ENCODE data around the gene SERPINA12. TPM values are rescaled to one million over a fixed set of nuclear protein-coding genes. Genes with fewer than 3 reads are reported as not detected.

SERPINA12 gene
- total RNA-seq, 1 experiment from 2014 or later, result not detected

GRCh38 chr14:94466706-94467370 is 42.4 kb downstream of the SERPINA12 start:
- TF ChIP-seq NR1H2 (CRISPR knock-in tag; IDR thresholded peaks at IDR 0.05), result no peak
- TF ChIP-seq ATF3 (CRISPR knock-in tag; conservative IDR thresholded peaks at IDR 0.05), result no peak
- no peak for TF ChIP-seq HMGXB4 (CRISPR knock-in tag; IDR thresholded peaks at IDR 0.05)
- TF ChIP-seq SP1 (CRISPR knock-in tag; conservative IDR thresholded peaks at IDR 0.05), result no peak
- no peak for TF ChIP-seq TEAD1 (CRISPR knock-in tag; IDR thresholded peaks at IDR 0.05)
- TF ChIP-seq AR (CRISPR knock-in tag; IDR thresholded peaks at IDR 0.05), result no peak
- no peak for TF ChIP-seq FOXJ3 (CRISPR knock-in tag; IDR thresholded peaks at IDR 0.05; ENCODE audit: borderline replicate concordance)
- TF ChIP-seq USF1 (CRISPR knock-in tag; IDR thresholded peaks at IDR 0.05), result no peak
- no peak for TF ChIP-seq TP53 (CRISPR knock-in tag; IDR thresholded peaks at IDR 0.05)
- TF ChIP-seq USF2 (CRISPR knock-in tag; IDR thresholded peaks at IDR 0.05), result no peak
- no peak for TF ChIP-seq PREB (CRISPR knock-in tag; IDR thresholded peaks at IDR 0.05; ENCODE audit: borderline replicate concordance)
- no peak for TF ChIP-seq ELF4 (CRISPR knock-in tag; IDR thresholded peaks at IDR 0.05; ENCODE audit: low read depth)
- no peak for TF ChIP-seq ZNF416 (CRISPR knock-in tag; IDR thresholded peaks at IDR 0.05)
- no peak for TF ChIP-seq OVOL2 (CRISPR knock-in tag; IDR thresholded peaks at IDR 0.05; ENCODE audit: borderline replicate concordance)
- TF ChIP-seq FOXP1 (CRISPR knock-in tag; IDR thresholded peaks at IDR 0.05; ENCODE audit: borderline replicate concordance), result no peak
- no peak for TF ChIP-seq JAZF1 (CRISPR knock-in tag; IDR thresholded peaks at IDR 0.05)
- TF ChIP-seq FOXP4 (CRISPR knock-in tag; IDR thresholded peaks at IDR 0.05), result no peak
- TF ChIP-seq ATF6 (CRISPR knock-in tag; IDR thresholded peaks at IDR 0.05), result no peak
- TF ChIP-seq NR2C2 (CRISPR knock-in tag; IDR thresholded peaks at IDR 0.05), result no peak
- ChIA-PET CTCF (interaction anchor here (2.3 kb wide), 1 partner anchor 20 kb away, joined by 6 read pairs; no protein-coding TSS in a partner anchor), POLR2A (no interaction called here)
- Mint-ChIP-seq H3K36me3 (peaks cover 27% of the 10 kb centered on the region), H3K27me3 (ENCODE audit: low read depth) (peaks cover 7% of the 10 kb centered on the region), H3K27ac (no peak overlapping the region), H3K4me3 (no peak overlapping the region), H3K4me1 (no peaks in the 10 kb centered on the region), H3K9me3 (peaks cover 44% of the 10 kb centered on the region)
- no peak for DNase-seq (ENCODE audit: low spot score)
- no peak for ATAC-seq
